GM23248 (cell line): ENCODE measurements around the gene CBLN1. TPM values are rescaled to one million over a fixed set of nuclear protein-coding genes. Genes with fewer than 3 reads are reported as not detected.

ENCODE experiments used
- DNase-seq: peaks from one replicate; pipeline ENCODE4 v3.0.0-alpha.2; 2015
- H2AFZ ChIP-seq: fragments of 200-600 bp; sonication (generic); 2 replicates; pipeline ENCODE4 v1.6.1; 2016; ENCODE audit warnings: antibody characterized with exemption
- H3F3A ChIP-seq: fragments of 200-600 bp; sonication (generic); 2 replicates; pipeline ENCODE4 v1.6.1; 2016; ENCODE audit warnings: mild to moderate bottlenecking, antibody characterized with exemption, mixed run types; ENCODE audit not compliant: insufficient read depth
- H3K27ac ChIP-seq: fragments of 200-600 bp; sonication (generic); 2 replicates; pipeline ENCODE4 v1.5.1; 2016; ENCODE audit warnings: mild to moderate bottlenecking
- H3K27me3 ChIP-seq: fragments of 200-600 bp; sonication (generic); replicated peaks from 2 replicates; pipeline ENCODE4 v1.6.1; 2016; ENCODE audit warnings: mild to moderate bottlenecking; ENCODE audit not compliant: insufficient read depth
- H3K36me3 ChIP-seq: fragments of 200-600 bp; sonication (generic); 2 replicates; pipeline ENCODE4 v1.6.1; 2016; ENCODE audit warnings: low read depth, mild to moderate bottlenecking
- H3K4me1 ChIP-seq: fragments of 200-600 bp; sonication (generic); 2 replicates; pipeline ENCODE4 v1.6.1; 2016; ENCODE audit warnings: mild to moderate bottlenecking; ENCODE audit not compliant: insufficient read depth
- H3K4me2 ChIP-seq: fragments of 200-600 bp; sonication (generic); one replicate; pipeline ENCODE4 v1.6.1; 2016; ENCODE audit warnings: mild to moderate bottlenecking; ENCODE audit not compliant: unreplicated experiment
- H3K4me3 ChIP-seq: fragments of 200-600 bp; sonication (generic); 2 replicates; pipeline ENCODE4 v1.5.1; 2016; ENCODE audit warnings: mild to moderate bottlenecking
- H3K79me2 ChIP-seq: fragments of 200-600 bp; sonication (generic); 2 replicates; pipeline ENCODE4 v1.6.1; 2016; ENCODE audit warnings: mild to moderate bottlenecking; ENCODE audit not compliant: insufficient read depth
- H3K9ac ChIP-seq: fragments of 200-600 bp; sonication (generic); 2 replicates; pipeline ENCODE4 v1.6.1; 2016; ENCODE audit warnings: mild to moderate bottlenecking
- H3K9me2 ChIP-seq: fragments of 200-600 bp; sonication (generic); 2 replicates; pipeline ENCODE4 v1.6.1; 2016; ENCODE audit warnings: mixed run types, mild to moderate bottlenecking, moderate library complexity; ENCODE audit not compliant: insufficient read depth
- H3K9me3 ChIP-seq: fragments of 200-600 bp; sonication (generic); one replicate; pipeline ENCODE4 v1.6.1; 2017; ENCODE audit warnings: low read depth
- H4K20me1 ChIP-seq: fragments of 200-600 bp; sonication (generic); 2 replicates; pipeline ENCODE4 v1.6.0; 2016; ENCODE audit not compliant: insufficient read depth
- EZH2 ChIP-seq: fragments of 200-600 bp; sonication (generic); IDR thresholded peaks from 2 replicates; pipeline ENCODE4 v1.6.1; 2018; ENCODE audit warnings: antibody characterized with exemption, mild to moderate bottlenecking; ENCODE audit not compliant: insufficient read depth, poor library complexity, severe bottlenecking
- EZH2phosphoT487 ChIP-seq: fragments of 200-600 bp; sonication (generic); IDR thresholded peaks from 2 replicates; pipeline ENCODE4 v1.6.1; 2018; ENCODE audit warnings: antibody characterized with exemption, moderate library complexity, mild to moderate bottlenecking, low read depth; ENCODE audit not compliant: insufficient read depth
- WGBS, 2 experiments: methylation state at CpG; one replicate each; pipeline ENCODE4 v1.1.6; 2015 to 2017; ENCODE audit warnings: low lambda C conversion rate in 2 of 2, low coverage in 1 of 2; ENCODE audit errors: missing lambda C conversion rate in 2 of 2; 5-methylcytosine and 5-hydroxymethylcytosine counted together
- in situ Hi-C: fragments of 300-500 bp; cut with MboI; formaldehyde crosslinking; loops from 2 replicates; pipeline ENCODE4 v1.15.0; 2020
- polyA plus RNA-seq: library from polyadenylated mRNA; unstranded; fragments of >200 nt; fragmentation: Nextera tagmentation; extraction: Ambion mirVana; gene quantifications from 2 replicates; pipeline ENCODE4 v1.2.1, GENCODE V29; 2016
- total RNA-seq: library from RNA; depleted of rRNA; stranded (reverse); fragments of >200 nt; shearing (Covaris generic); gene quantifications from 2 replicates; pipeline ENCODE4 v1.2.3, GENCODE V29; 2014

Gene CBLN1
- total and polyA plus RNA-seq, 2 experiments from 2014 or later, result not detected

DNA sequence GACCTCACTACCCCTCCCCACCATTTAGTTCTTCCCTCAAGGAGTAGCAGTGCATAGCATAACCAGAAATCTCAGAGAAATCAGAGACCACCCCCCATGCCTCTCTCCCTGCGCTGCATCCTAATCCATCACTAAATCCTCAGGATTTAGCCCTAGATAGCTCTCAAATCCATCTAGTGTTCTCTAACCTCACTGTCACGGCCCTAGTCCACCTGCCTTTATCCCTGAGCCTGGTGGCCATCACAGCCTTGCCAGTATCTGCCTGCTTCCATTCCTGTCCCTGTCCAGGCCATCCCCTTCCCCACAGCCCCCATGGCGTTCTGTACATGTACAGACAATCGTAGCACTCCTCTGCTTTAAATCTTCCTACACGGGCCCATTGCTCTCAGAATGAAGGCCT is 19.1 kb downstream of the CBLN1 start:
- no peaks in the 10 kb centered on the region for H4K20me1 ChIP-seq
- H3K9me2 ChIP-seq, result no peaks in the 10 kb centered on the region
- H3K4me2 ChIP-seq, result no peak overlapping the region
- H3K4me3 ChIP-seq, result no peak overlapping the region
- H3K36me3 ChIP-seq, result no peaks in the 10 kb centered on the region
- 16 to 27% methylated on average over 5 of the region's 5 CpGs for WGBS, 2 experiments
- no peaks in the 10 kb centered on the region for H3K4me1 ChIP-seq
- no peak overlapping the region for H3K27ac ChIP-seq
- H3K27me3 ChIP-seq, result no peaks in the 10 kb centered on the region
- in situ Hi-C loops, result no loop called here
- no peak overlapping the region for H3K9ac ChIP-seq
- no peak overlapping the region for H2AFZ ChIP-seq
- TF ChIP-seq EZH2 (no peak), EZH2phosphoT487 (no peak)
- H3K79me2 ChIP-seq, result no peaks in the 10 kb centered on the region
- DNase-seq, result no peak
- H3F3A ChIP-seq, result no peaks in the 10 kb centered on the region
- H3K9me3 ChIP-seq, result no peaks in the 10 kb centered on the region

DNA sequence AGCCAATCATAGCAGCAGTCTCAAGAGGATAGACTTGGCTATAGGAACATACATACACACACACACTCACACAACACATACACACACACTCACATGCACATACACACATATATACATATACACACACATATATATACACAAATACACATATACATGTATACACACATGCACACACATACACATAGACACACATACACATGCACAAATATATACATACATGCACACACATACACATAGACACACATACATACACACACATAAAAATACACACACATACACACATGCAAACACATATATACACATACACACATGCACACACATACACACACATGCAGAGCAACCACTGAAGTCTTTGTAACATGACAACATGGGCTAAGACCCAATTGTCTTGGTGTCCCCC is 19.7 kb downstream of the CBLN1 start:
- H3K79me2 ChIP-seq, result no peaks in the 10 kb centered on the region
- H4K20me1 ChIP-seq, result no peaks in the 10 kb centered on the region
- TF ChIP-seq EZH2 (no peak), EZH2phosphoT487 (no peak)
- H3K4me3 ChIP-seq, result no peak overlapping the region
- H3K27ac ChIP-seq, result no peak overlapping the region
- H2AFZ ChIP-seq, result no peak overlapping the region
- in situ Hi-C loops, result no loop called here
- H3K4me2 ChIP-seq, result no peak overlapping the region
- H3K27me3 ChIP-seq, result no peaks in the 10 kb centered on the region
- H3K4me1 ChIP-seq, result no peaks in the 10 kb centered on the region
- DNase-seq, result no peak
- no peaks in the 10 kb centered on the region for H3F3A ChIP-seq
- no peak overlapping the region for H3K9ac ChIP-seq
- H3K9me2 ChIP-seq, result no peaks in the 10 kb centered on the region
- no peaks in the 10 kb centered on the region for H3K36me3 ChIP-seq
- no peaks in the 10 kb centered on the region for H3K9me3 ChIP-seq

DNA sequence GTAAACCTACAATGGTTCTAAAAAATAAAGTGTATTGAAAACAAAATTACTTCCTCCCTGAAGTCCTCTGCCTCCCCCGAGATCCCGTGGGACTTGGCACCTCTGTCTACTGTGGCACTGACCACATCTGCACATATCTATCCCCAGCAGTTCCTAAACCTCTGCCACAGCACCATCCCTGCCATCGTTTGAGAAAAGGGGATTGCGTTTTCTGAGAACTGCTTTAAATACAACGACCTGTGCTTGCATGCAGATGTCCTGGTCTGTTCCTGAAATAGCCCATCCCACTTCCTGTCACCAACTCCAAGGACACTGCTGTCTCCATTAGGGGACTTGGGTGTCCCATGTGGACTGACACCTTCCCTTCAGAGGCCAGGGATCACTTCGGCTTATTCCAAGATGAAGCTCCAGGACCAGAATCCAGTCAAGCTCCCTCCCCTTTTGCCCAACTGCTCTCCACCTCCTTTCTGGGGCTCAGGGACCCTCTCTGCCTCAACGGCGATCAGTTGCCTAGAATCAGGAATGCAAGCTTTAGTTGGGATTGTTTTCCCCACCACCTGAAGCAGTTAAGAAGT is 20.6 kb downstream of the CBLN1 start:
- no peak overlapping the region for H2AFZ ChIP-seq
- 23 to 27% methylated on average over 8 of the region's 8 CpGs for WGBS, 2 experiments
- no peaks in the 10 kb centered on the region for H3K79me2 ChIP-seq
- TF ChIP-seq EZH2, result no peak
- TF ChIP-seq EZH2phosphoT487, result no peak
- H3K9me3 ChIP-seq, result no peaks in the 10 kb centered on the region
- no peak overlapping the region for H3K4me3 ChIP-seq
- no peak overlapping the region for H3K9ac ChIP-seq
- no peaks in the 10 kb centered on the region for H3K9me2 ChIP-seq
- no peak overlapping the region for H3K27ac ChIP-seq
- in situ Hi-C loops, result no loop called here
- no peaks in the 10 kb centered on the region for H3F3A ChIP-seq
- DNase-seq, result no peak
- no peaks in the 10 kb centered on the region for H3K27me3 ChIP-seq
- H4K20me1 ChIP-seq, result no peaks in the 10 kb centered on the region
- no peaks in the 10 kb centered on the region for H3K36me3 ChIP-seq
- H3K4me2 ChIP-seq, result no peak overlapping the region
- H3K4me1 ChIP-seq, result no peaks in the 10 kb centered on the region

DNA sequence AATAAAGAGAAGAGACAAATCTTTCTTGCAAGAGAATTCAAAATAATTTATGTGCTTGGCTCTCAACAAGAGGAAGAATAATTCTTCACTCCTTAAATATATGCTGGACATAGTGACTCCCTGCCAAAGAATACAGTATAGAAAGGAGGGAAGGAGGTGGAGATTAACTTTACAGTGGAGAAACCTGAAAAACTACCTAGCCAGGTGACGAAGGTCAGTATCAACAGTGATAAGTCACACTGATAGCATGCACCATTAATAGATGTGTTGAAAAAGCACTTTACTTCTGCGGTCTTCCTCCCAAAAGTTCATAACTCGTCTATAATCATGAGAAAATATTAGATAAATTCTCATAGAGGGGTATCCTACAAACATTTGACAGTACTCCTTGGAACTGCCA is 21.4 kb downstream of the CBLN1 start:
- Histone ChIP-seq H3K4me1 (no peaks in the 10 kb centered on the region), H4K20me1 (no peaks in the 10 kb centered on the region), H3K4me3 (no peak overlapping the region), H2AFZ (no peak overlapping the region), H3K27me3 (no peaks in the 10 kb centered on the region), H3F3A (no peaks in the 10 kb centered on the region), H3K4me2 (no peak overlapping the region), H3K79me2 (no peaks in the 10 kb centered on the region), H3K9ac (no peak overlapping the region), H3K9me3 (no peaks in the 10 kb centered on the region), H3K9me2 (no peaks in the 10 kb centered on the region), H3K36me3 (no peaks in the 10 kb centered on the region), H3K27ac (no peak overlapping the region)
- TF ChIP-seq EZH2phosphoT487 (no peak), EZH2 (no peak)
- 20 to 22% methylated on average over 3 of the region's 3 CpGs for WGBS, 2 experiments
- DNase-seq, result no peak
- in situ Hi-C loops, result no loop called here

DNA sequence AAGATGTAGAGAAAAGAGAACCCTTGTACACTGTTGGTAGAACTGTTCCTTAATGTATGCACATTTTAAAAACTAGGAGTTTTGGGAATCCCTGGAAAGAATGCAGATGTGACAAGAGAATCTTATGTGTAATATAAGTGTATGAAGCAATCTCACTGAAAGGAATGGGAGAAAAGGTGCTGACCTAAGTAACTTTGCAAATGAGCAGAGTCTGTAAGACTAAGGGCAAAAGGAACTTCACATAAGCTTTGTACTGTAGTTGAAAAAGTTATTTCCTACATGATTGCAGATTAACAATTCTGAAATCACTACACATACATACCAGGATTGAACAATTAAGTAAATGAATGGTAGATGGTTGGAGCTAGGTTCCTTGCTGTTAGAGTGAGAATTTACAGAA is 22.3 kb downstream of the CBLN1 start:
- no peaks in the 10 kb centered on the region for H3K9me2 ChIP-seq
- H3K27ac ChIP-seq, result no peak overlapping the region
- no peak for DNase-seq
- H3K9me3 ChIP-seq, result no peaks in the 10 kb centered on the region
- no peaks in the 10 kb centered on the region for H3K79me2 ChIP-seq
- in situ Hi-C loops, result no loop called here
- no peak overlapping the region for H3K9ac ChIP-seq
- no peak overlapping the region for H3K4me2 ChIP-seq
- no peaks in the 10 kb centered on the region for H3K36me3 ChIP-seq
- no peak overlapping the region for H3K4me3 ChIP-seq
- TF ChIP-seq EZH2 (no peak), EZH2phosphoT487 (no peak)
- no peaks in the 10 kb centered on the region for H4K20me1 ChIP-seq
- no peak overlapping the region for H2AFZ ChIP-seq
- H3K4me1 ChIP-seq, result no peaks in the 10 kb centered on the region
- H3F3A ChIP-seq, result no peaks in the 10 kb centered on the region
- H3K27me3 ChIP-seq, result no peaks in the 10 kb centered on the region
